GM12891 (cell line): ENCODE data around the gene PPP1R1C.
"Not testable (repeated sequence)": the region's sequence is repeated elsewhere in the genome, so short reads cannot be mapped to it uniquely, and the experiment has no call there.

Experiments used
- DNase-seq: peaks from one replicate; pipeline ENCODE4 v3.0.0; 2011; ENCODE audit warnings: low spot score; ENCODE audit not compliant: insufficient read length
- FAIRE-seq: peaks from 2 replicates; lab custom pipeline; 2011; peaks lifted over from hg19 to GRCh38; lab: Jason Lieb, UNC
- PAX5 ChIP-seq: IDR thresholded peaks from 2 replicates; pipeline ENCODE4 v1.6.1; 2011; ENCODE audit warnings: low read length, moderate library complexity, mild to moderate bottlenecking; ENCODE audit not compliant: insufficient read depth, severe bottlenecking
- POLR2A ChIP-seq: IDR thresholded peaks from 2 replicates; pipeline ENCODE4 v1.6.1; 2011; ENCODE audit warnings: low read depth, low read length, control low read depth
- POLR2AphosphoS5 ChIP-seq: IDR thresholded peaks from 2 replicates; pipeline ENCODE4 v1.6.1; 2011; ENCODE audit warnings: low read depth, low read length, control low read depth
- POU2F2 ChIP-seq: IDR thresholded peaks from 2 replicates; pipeline ENCODE4 v1.6.1; 2011; ENCODE audit warnings: low read depth, mild to moderate bottlenecking, control low read depth, low read length, moderate library complexity
- SPI1 ChIP-seq: IDR thresholded peaks from 2 replicates; pipeline ENCODE4 v1.6.1; 2011; ENCODE audit warnings: low read depth, low read length, control low read depth
- TAF1 ChIP-seq: IDR thresholded peaks from 2 replicates; pipeline ENCODE4 v1.6.1; 2011; ENCODE audit warnings: low read depth, low read length, control low read depth

PPP1R1C gene

GRCh38 chr2:181952404-181953226, 33.0 kb upstream of the PPP1R1C start:
- FAIRE-seq (no peak), DNase-seq (no peak)
- TF ChIP-seq PAX5, result no peak
- no peak for TF ChIP-seq TAF1
- TF ChIP-seq SPI1, result no peak
- TF ChIP-seq POLR2A, result no peak
- TF ChIP-seq POU2F2, result no peak
- no peak for TF ChIP-seq POLR2AphosphoS5

GRCh38 chr2:181953881-181954537, 31.6 kb upstream of the PPP1R1C start:
- FAIRE-seq (peak; percentile 87), DNase-seq (peak; percentile 48)
- TF ChIP-seq TAF1 (no peak), POLR2A (no peak), POLR2AphosphoS5 (no peak), POU2F2 (no peak), SPI1 (no peak), PAX5 (no peak)

- FAIRE-seq (no peak), DNase-seq (no peak)
- TF ChIP-seq SPI1 (0 out of 2 replicates have a peak, but pooled peaks have one; percentile 16), TAF1 (no peak)
These were observed 31.1 kb upstream of the PPP1R1C start for GRCh38 chr2:181954538-181954883.

- TF ChIP-seq TAF1 (no peak), PAX5 (no peak)
- FAIRE-seq (no peak), DNase-seq (no peak)
These were observed 30.6 kb upstream of the PPP1R1C start for GRCh38 chr2:181955010-181955409.

- not testable (repeated sequence) for DNase-seq, FAIRE-seq
These were observed 29.8 kb upstream of the PPP1R1C start for GRCh38 chr2:181955866-181956265.

- no peak for TF ChIP-seq PAX5
- TF ChIP-seq POLR2A, result no peak
- no peak for TF ChIP-seq TAF1
- no peak for TF ChIP-seq POU2F2
- TF ChIP-seq SPI1, result no peak
- no peak for TF ChIP-seq POLR2AphosphoS5
- DNase-seq, result no peak
- no peak for FAIRE-seq
These were observed 28.0 kb upstream of the PPP1R1C start for GRCh38 chr2:181957668-181958067.

- FAIRE-seq (no peak), DNase-seq (no peak)
- TF ChIP-seq SPI1 (no peak), POLR2AphosphoS5 (no peak), POU2F2 (no peak)
These were observed 26.9 kb upstream of the PPP1R1C start for GRCh38 chr2:181958726-181959125.

- FAIRE-seq (no peak), DNase-seq (no peak)
- TF ChIP-seq TAF1 (no peak), PAX5 (no peak)
These were observed 26.1 kb upstream of the PPP1R1C start for GRCh38 chr2:181959508-181959907.

GRCh38 chr2:181961167-181961566, 24.5 kb upstream of the PPP1R1C start:
- not testable (repeated sequence) for FAIRE-seq, DNase-seq

GRCh38 chr2:181962142-181962541, 23.5 kb upstream of the PPP1R1C start:
- no peak for DNase-seq
- no peak for FAIRE-seq
- no peak for TF ChIP-seq PAX5
- TF ChIP-seq POU2F2, result no peak
- no peak for TF ChIP-seq POLR2AphosphoS5
- no peak for TF ChIP-seq POLR2A
- no peak for TF ChIP-seq TAF1
- no peak for TF ChIP-seq SPI1

GRCh38 chr2:181970160-181970794, 15.4 kb upstream of the PPP1R1C start:
- DNase-seq, result no peak
- no peak for FAIRE-seq
- TF ChIP-seq POLR2A, result no peak
- no peak for TF ChIP-seq TAF1
- no peak for TF ChIP-seq POLR2AphosphoS5
- no peak for TF ChIP-seq SPI1
- no peak for TF ChIP-seq PAX5
- TF ChIP-seq POU2F2, result no peak
